KOPT-K1 (cell line): Measurements from ENCODE around the gene TMEM132E.

Source experiments
- H3K27ac ChIP-seq: fragments of 200-600 bp; sonication (generic); 2 replicates; pipeline ENCODE4 v1.5.1; 2016; ENCODE audit warnings: antibody characterized with exemption, mild to moderate bottlenecking, low read depth, low read length; ENCODE audit not compliant: poor library complexity, severe bottlenecking
- H3K36me3 ChIP-seq: fragments of 200-600 bp; sonication (generic); 2 replicates; pipeline ENCODE4 v1.5.1; 2017; ENCODE audit warnings: antibody characterized with exemption, mild to moderate bottlenecking, low read length, moderate library complexity; ENCODE audit not compliant: insufficient read depth
- H3K9me3 ChIP-seq: fragments of 200-600 bp; sonication (generic); 2 replicates; pipeline ENCODE4 v1.5.1; 2017; ENCODE audit warnings: antibody characterized with exemption, low read length, mild to moderate bottlenecking; ENCODE audit not compliant: insufficient read depth, poor library complexity, severe bottlenecking

Gene TMEM132E

DNA sequence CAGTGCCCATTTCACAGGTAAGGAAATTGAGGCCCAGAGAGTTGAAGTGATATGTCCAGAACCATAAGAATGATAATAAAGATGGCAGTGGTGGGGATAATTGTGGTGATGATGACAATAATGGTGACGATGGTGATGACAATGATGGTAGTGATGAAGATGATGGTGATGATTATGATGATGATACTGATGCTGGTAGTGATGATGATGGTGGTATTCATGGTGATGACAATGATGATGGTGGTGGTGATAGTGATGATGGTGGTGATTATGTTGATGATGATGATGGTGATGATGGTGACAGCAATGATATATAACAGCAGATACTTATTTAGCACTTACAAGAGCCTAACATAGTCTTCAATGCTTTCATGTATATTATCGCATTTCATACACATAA lies 18.1 kb upstream of the TMEM132E start:
- H3K9me3 ChIP-seq = no peaks in the 10 kb centered on the region
- no peak overlapping the region for H3K27ac ChIP-seq
- H3K36me3 ChIP-seq = no peaks in the 10 kb centered on the region

DNA sequence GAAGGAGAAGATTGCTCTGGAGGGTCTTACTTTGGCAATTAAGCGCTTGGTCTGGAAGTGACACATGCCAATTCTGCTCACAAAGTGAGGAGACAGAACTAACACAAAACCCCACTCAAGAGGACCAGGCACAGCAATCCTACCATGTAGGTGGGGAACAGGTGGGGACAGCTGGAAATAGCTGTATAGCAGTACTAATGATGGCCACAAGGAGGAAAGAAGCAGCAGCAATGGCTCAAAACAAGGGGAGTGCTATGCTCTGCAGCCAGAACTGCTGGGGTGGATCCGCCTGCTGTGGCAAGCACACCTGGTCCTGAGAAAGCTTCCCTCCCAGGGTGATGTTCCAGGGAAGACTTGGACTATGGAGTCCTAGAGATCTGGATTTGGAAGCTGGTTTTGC lies 17.0 kb upstream of the TMEM132E start:
- H3K36me3 ChIP-seq = no peaks in the 10 kb centered on the region
- no peaks in the 10 kb centered on the region for H3K9me3 ChIP-seq
- H3K27ac ChIP-seq = no peak overlapping the region

DNA sequence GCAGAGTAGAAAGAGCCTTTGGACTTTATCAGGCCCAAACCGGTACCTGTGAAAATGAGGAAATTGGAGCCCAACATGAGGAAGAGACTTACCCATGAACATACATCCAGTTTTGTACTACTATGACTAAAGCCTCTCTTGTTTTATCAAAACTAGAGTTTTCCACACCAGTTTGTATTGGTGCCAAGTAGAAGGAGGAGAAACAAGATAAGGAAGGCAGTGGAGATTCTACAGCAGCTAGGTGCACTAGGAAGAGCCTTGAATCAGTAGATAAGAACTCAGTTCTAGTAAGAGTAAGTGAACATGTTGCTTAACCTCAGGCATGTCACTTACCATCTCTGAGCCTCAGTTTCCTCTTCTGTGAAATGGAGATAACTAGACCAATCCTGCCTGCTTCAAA lies 13.7 kb upstream of the TMEM132E start:
- H3K9me3 ChIP-seq = no peaks in the 10 kb centered on the region

DNA sequence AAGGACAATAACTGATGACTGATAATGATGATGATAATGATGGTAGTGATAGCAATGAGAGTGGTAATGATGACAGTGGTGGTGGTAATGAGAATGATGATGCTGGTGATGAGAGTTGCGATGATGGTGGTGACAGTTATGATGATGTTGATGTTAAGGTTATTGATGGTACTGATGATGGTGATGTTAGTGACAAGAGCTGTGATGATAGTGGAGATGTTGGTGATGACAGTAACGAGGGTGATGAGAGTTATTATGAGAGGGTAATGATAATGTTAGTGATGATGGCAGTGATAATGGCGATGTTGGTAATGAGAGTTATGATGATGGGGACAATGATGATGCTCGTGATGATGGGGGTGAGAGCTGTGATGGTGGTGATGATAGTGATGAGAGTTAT lies 13.2 kb upstream of the TMEM132E start:
- Histone ChIP-seq H3K9me3 (no peaks in the 10 kb centered on the region), H3K27ac (no peak overlapping the region), H3K36me3 (no peaks in the 10 kb centered on the region)

More for the DNA sequence above, 13.7 kb upstream of the TMEM132E start:
- no peak overlapping the region for H3K27ac ChIP-seq
- no peaks in the 10 kb centered on the region for H3K36me3 ChIP-seq

DNA sequence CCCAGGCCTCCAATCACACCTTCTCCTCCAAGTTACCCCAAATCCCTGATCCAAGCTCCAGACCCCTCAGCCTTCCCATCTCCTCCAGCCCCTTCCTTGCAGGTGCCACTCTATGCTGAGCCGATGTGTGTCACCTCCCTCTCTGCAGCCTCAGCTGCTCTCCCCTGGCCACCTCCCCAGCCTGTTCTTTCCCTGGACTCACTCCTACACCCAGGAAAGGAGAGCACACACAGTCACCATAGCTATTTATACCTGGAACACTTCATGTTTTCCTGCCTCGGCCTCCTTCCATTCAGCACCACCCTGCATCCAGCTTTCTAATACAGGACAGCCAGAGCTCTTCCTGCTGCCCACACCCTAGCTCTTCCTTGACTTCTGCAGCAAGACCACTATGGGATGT lies 12.5 kb upstream of the TMEM132E start:
- Histone ChIP-seq H3K36me3 (no peaks in the 10 kb centered on the region), H3K9me3 (no peaks in the 10 kb centered on the region), H3K27ac (no peak overlapping the region)

DNA sequence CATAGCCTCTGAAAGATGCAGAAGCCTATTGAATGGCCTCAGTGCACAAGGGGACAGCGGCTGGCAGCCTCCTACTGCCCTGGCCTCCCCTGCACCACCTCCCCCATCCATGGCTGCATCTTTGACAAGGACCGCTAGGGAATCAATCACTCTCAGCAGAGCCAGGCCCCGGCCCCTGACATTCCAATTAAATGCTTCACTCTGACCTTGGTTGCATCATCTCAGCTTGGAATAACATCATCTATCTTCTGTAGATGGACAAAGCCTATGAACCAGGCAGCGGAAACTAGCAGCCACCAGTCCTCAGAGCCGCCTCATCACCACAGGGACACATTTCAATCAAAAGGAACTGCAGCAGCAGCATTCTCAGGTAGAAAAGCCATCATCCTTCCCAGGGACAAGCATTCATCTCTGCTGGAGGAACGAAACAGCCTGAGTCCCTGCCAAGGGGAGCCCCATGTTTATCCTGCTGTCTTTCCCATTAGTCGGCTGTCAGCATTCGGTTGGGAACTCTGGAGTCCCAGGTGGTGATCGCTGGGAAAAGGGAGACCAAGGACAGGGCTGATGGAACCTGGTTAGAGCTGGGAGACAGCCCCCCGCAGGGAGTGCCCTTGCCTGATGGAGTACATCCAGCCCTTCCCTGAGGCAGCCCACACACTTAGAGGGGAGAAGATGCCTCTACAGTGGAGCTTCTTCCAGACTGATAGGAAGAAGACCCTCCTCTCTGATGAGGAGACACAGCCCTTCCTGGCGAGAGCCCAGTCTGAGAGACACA lies 11.5 kb upstream of the TMEM132E start:
- Histone ChIP-seq H3K9me3 (no peaks in the 10 kb centered on the region), H3K36me3 (no peaks in the 10 kb centered on the region), H3K27ac (no peak overlapping the region)

DNA sequence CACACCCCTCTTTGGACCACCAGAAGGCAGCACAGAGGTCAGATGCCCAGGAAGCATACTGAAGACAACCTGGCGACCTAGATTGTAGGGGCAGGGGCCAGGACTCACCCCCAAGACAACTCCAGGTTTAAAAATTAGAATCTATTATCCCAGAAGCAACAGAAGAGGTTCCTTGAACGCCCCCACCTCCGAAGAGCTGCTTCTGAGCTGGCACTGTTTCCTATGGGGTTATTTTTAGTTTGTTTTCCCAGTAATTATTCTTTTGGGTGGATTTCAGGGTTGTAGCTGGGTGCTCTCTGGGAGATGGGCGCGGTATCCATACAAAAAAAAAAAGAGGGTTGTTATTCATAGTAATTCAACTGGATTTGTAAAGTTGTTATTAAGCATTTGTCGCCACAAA lies 10.4 kb upstream of the TMEM132E start:
- Histone ChIP-seq H3K36me3 (no peaks in the 10 kb centered on the region), H3K9me3 (no peaks in the 10 kb centered on the region), H3K27ac (no peak overlapping the region)

DNA sequence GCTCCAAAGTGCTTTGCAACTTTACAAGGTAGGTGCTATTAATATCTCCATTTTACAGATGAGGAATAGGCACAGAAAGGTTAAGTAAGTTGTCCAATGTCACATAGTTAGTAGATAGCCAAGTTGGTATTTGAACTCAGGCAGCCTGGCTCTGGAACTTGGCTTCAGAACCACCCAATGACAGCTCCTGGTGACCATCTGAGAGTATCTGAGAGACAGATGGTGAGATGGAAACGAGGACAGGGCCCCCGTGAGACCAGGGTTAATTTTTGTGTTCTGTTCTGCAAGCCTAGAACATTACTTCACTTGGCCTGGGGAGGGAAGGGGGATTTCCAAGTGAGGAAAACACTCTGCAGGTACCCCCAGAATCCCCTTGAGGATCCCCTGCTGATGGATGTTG lies 9.8 kb upstream of the TMEM132E start:
- H3K36me3 ChIP-seq = no peaks in the 10 kb centered on the region
- H3K27ac ChIP-seq = no peak overlapping the region
- H3K9me3 ChIP-seq = no peaks in the 10 kb centered on the region

DNA sequence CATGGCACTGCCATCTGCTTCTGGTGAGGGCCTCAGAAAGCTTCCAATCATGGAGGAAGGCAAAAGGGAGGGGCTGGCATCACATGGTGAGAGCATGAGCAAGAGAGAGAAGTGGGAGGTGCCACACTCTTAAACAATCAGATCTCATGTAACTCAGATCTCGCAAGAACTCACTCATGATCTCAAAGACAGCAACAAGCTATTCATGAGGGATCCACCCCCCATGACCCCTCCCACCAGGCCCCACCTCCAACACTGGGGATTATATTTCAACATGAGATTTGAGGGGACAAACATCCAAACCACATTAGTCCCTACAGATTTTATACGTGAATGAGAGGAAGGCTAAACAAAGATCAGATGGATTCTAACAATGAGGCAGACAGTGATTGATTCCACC lies 8.9 kb upstream of the TMEM132E start:
- Histone ChIP-seq H3K9me3 (no peaks in the 10 kb centered on the region), H3K36me3 (no peaks in the 10 kb centered on the region), H3K27ac (no peak overlapping the region)

DNA sequence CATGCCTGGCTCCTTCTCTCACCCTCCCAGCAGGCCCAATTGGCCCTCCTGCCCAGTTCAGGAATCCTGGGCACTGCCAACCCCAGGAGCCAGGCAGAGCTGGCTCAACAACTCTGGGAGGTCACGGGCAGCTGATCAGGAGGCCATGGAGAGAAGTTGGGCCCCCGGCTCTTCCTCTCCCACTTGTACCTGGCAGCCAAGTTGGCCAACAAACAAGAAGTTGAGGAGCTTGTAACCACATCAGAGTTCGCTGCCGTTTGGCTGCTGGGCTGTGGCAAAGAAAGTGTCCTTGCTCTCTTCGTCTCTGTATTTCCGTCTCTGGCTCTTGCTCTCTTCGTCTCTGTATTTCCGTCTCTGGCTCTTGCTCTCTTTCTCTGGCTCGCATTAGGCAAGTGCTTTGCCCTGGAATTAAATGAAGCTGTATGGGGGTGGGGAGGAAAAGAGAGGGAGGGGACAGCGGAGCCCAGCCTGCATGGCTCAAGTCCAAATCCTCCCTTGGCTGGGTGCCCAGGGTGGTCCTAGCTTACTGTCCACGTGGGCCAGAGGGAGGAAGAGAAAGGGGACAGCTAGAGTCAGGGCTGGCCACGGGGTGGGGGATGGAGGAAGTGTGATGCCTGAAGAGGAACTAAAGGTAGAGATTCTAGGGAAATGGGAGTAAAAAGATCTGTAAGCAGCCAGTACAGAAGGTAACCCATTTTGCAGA lies 7.8 kb upstream of the TMEM132E start:
- Histone ChIP-seq H3K9me3 (no peaks in the 10 kb centered on the region), H3K27ac (no peak overlapping the region), H3K36me3 (no peaks in the 10 kb centered on the region)

DNA sequence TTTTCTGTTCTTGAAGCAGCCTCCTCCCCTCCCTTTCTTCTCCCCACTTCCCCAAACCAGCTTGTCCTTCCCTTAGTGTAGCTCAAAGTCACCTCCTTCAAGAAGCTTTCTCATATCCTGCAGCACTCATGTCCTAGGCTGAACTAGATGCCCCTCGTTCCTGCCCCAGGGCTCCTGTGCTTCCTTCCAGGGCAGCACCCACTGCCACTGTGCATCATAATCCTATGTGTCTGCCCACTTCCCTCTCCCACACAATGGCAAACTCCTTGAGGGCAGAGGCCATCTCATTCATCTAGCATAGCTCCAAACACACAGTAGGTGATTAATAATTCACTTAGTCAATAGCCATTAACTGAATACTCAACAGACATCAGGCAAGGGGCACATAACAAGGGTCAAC lies 6.9 kb upstream of the TMEM132E start:
- Histone ChIP-seq H3K9me3 (no peaks in the 10 kb centered on the region), H3K27ac (no peak overlapping the region), H3K36me3 (no peaks in the 10 kb centered on the region)

DNA sequence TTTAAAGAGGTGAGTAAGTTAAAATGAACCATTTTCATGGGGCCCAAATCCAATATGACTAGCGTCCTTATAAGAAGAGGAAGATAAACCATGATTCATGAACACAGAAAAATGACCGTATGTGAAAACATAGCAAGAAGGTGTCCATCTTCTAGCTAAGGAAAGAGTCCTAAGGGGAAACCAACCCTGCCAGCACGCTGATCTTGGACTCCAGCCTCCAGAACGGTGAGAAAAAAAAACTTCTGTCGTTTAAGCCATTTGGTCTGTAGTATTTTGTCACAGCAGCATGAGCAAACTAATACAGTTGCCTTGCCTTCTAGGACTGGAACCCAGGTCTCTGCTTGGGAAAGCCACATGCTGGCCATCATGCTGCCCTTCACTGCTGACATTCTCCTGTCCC lies 4.2 kb upstream of the TMEM132E start:
- Histone ChIP-seq H3K9me3 (no peaks in the 10 kb centered on the region), H3K36me3 (no peaks in the 10 kb centered on the region), H3K27ac (no peak overlapping the region)

DNA sequence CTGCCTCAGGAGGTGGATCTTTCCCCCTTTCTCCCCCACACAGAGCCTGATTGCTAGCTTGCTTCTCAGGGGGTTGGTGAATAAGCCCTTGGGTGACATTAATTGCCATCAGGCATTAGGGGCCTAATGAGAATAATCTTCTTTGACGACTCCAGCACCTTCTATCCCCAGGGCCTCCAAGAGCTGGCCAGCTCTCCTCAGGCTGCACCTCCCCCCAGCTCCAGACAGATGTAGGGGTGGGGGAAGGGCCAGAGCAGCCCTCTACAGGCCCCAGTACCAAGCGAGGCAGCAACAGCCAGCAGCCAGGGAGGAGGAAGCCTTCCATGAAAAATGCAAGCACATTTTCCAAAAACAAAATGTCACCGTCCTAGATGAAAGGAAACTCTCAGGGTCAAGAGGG lies 1.4 kb upstream of the TMEM132E start:
- Histone ChIP-seq H3K36me3 (no peaks in the 10 kb centered on the region), H3K27ac (no peak overlapping the region), H3K9me3 (no peaks in the 10 kb centered on the region)

DNA sequence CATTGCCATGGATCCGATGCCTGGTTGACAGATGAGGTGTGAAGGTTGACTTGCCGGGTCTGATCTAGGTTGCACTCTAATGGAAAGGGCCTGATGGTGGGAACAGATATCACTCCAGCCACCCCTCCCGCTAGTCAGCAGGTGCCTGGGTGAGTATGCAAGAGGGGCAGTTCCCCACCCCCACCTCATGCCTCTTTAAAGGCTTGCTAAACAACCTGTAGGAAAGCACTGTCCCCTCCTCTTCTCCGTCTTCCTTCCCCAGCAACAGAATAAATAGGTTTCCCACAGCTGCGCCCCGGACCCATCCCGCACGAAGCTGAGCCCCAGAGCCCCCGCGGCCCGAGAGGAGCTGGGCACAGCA lies 746 bp upstream of the TMEM132E start:
- Histone ChIP-seq H3K9me3 (no peaks in the 10 kb centered on the region), H3K27ac (no peak overlapping the region)

DNA sequence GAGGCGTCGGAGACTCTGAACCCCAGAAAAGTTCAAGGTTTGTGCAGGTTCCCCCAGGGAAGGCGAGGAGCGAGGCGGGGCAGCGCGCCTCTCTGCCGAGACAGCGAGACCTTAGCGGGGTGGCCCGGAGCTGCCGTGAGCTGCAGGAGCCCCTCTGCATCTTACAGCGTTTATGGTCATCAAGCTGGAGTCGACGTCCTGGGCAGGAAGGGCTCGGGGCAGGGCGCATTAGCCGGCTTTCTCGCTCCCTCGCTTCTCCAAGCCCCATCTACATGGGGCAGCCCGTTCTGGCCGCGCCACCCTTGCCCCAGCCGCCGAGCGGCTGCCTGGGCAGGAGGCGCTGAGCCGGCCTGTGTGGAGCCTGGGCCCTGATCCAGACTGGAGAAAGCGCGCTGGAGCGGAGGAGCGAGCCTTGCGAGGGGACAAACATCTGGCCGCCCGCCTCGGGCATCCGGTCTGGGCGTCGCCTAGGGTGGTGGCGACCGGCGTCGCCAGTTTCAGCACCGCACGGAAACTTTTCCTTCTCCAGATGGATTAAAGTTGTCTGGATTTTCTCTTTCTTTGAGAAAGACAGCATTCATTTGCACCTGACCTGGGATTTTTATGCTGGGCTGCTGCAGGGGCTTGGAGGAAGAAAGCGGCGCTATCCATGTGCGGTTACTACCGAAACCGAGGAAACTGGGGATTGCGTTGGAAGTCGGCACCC lies 750 bp downstream of the TMEM132E start:
- Histone ChIP-seq H3K9me3 (no peaks in the 10 kb centered on the region), H3K27ac (no peak overlapping the region), H3K36me3 (no peaks in the 10 kb centered on the region)

More for the DNA sequence above, 746 bp upstream of the TMEM132E start:
- H3K36me3 ChIP-seq = no peaks in the 10 kb centered on the region
